Activated B cell treated with CpG ODN at 0.5 μM for 24 hours (primary cell): ENCODE results near the gene WNT3A. TPM values are rescaled to one million over a fixed set of nuclear protein-coding genes. Genes with fewer than 3 reads are reported as not detected.

Source experiments
- ATAC-seq: fragments of 200-7000 bp; cut with Tn5 transposase; one replicate; pipeline ENCODE4 v1.10.0; 2021; ENCODE audit warnings: low read depth, mild to moderate bottlenecking, moderate library complexity
- CTCF ChIA-PET: fragments of 350-600 bp; sonication (Branson Sonifier 250); formaldehyde crosslinking; loops from one replicate; lab custom pipeline; 2021; ENCODE audit warnings: antibody characterized with exemption; lab: Charles Lee
- POLR2A ChIA-PET: fragments of 350-600 bp; sonication (Branson Sonifier 250); formaldehyde crosslinking; loops from one replicate; lab custom pipeline; 2021; ENCODE audit warnings: antibody characterized with exemption; lab: Charles Lee
- DNase-seq: peaks from one replicate; pipeline ENCODE4 v3.0.0; 2022
- H3K27ac Mint-ChIP-seq: one replicate; pipeline ENCODE4 v1.8.0; 2020; ENCODE audit warnings: mixed read lengths
- H3K27me3 Mint-ChIP-seq: one replicate; pipeline ENCODE4 v1.8.0; 2021; ENCODE audit warnings: mixed read lengths
- H3K36me3 Mint-ChIP-seq: one replicate; pipeline ENCODE4 v1.8.0; 2021; ENCODE audit warnings: low read depth, mixed read lengths
- H3K4me1 Mint-ChIP-seq: one replicate; pipeline ENCODE4 v1.8.0; 2021; ENCODE audit warnings: mixed read lengths
- H3K4me3 Mint-ChIP-seq: one replicate; pipeline ENCODE4 v1.8.0; 2020; ENCODE audit warnings: mild to moderate bottlenecking, mixed read lengths
- H3K9me3 Mint-ChIP-seq: one replicate; pipeline ENCODE4 v1.8.0; 2020; ENCODE audit warnings: mixed read lengths
- intact Hi-C: fragments of 100-400 bp; cut with micrococcal nuclease; formaldehyde crosslinking; loops from one replicate; pipeline ENCODE4 v1.15.1; 2024
- total RNA-seq: library from RNA; stranded (reverse); gene quantifications from 2 replicates; pipeline ENCODE4 v1.2.3, GENCODE V29; 2022
- TF ChIP-seq, protein P1 (sequence below): fragments of 200-600 bp; IDR thresholded peaks from one replicate; pipeline ENCODE4 v1.8.0; 2022; ENCODE audit warnings: antibody characterized with exemption, mild to moderate bottlenecking

Gene WNT3A
- total RNA-seq, 1 donor from 2014 or later = not detected

DNA sequence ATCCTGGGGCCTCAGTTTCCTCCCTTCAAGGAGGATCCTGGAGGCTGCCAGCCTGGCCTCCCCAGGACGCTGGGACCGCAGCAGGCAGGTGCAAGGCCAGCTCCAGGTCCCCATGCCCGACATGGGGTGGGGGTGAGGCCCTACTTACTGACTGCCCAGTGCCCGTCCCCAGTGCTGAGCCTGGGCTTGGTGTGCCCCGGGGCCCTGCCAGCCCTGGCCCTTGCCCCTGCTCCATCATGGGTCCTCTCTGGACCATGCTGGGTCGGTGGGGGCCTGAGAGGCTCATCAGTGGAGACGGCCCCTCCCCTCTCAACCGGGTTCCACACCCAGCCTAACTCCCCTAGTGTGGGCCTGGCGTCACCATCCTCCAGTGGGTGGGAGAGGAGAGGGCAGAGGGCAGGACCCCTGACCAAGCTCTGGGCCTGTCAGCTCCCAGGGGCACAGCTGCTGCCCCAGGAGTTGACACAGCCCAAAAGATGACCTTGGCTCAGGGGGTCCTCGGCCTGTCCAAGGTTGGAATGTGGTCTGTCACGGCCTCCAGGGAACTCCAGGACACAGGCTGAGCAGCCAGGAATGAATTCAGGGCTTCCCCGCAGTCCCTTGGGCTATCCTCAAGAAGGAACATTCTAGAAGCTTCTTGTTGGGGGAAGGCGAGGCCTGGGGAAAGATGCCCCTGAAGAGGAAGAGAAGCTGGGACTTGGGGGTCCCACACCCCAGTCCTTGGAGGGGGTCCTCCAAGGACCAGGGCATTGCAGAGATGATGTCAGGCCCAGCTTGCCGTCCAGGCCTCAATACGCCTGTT, 58.1 kb downstream of the WNT3A start:
- Mint-ChIP-seq H3K27ac (no peak overlapping the region), H3K36me3 (no peaks in the 10 kb centered on the region), H3K27me3 (peaks cover 27% of the 10 kb centered on the region), H3K4me1 (peaks cover 8% of the 10 kb centered on the region), H3K9me3 (no peaks in the 10 kb centered on the region), H3K4me3 (no peak overlapping the region)
- POLR2A ChIA-PET = no interaction called here
- TF ChIP-seq, protein P1, sequence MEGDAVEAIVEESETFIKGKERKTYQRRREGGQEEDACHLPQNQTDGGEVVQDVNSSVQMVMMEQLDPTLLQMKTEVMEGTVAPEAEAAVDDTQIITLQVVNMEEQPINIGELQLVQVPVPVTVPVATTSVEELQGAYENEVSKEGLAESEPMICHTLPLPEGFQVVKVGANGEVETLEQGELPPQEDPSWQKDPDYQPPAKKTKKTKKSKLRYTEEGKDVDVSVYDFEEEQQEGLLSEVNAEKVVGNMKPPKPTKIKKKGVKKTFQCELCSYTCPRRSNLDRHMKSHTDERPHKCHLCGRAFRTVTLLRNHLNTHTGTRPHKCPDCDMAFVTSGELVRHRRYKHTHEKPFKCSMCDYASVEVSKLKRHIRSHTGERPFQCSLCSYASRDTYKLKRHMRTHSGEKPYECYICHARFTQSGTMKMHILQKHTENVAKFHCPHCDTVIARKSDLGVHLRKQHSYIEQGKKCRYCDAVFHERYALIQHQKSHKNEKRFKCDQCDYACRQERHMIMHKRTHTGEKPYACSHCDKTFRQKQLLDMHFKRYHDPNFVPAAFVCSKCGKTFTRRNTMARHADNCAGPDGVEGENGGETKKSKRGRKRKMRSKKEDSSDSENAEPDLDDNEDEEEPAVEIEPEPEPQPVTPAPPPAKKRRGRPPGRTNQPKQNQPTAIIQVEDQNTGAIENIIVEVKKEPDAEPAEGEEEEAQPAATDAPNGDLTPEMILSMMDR = no peak
- DNase-seq = no peak
- CTCF ChIA-PET = no interaction called here
- intact Hi-C loops = no loop called here
- no peak for ATAC-seq

DNA sequence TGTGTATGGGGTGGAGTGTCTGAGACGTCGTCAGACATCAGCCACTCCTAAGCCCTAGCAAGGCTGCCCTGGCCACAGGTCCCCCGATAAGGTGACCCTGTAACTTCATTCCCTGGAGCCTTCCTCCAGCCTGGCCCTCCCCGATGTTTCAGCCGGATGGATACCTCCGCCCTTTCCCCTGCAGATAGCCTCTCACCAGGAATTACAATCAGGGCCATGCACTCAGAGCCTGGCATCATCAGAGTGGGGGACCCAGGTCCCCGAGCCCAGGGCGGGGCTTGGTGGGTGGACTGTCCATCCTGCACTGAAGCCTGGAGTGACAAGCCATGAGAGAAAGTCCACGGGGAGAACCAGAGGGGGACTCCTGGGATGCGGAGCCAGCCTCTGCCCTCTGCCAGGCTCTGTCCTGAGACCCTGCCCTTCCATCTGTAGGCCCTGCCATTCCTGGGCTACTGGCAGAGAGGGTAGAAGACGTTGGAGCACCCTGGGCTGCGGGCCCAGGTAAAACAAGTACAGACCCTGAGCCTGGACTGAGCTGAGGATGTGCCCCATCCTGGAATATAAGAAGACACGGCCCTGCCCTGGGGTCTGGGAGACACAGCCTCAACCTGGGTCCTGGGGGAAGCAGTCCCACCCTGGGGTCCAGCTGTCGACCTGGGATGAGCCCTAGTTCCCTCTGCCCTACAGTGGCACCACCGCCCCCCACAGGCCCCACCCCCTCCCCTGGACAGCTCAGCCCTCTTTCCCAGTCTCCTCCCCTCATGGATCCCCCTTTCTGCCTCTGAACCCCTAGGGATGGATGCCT, 58.9 kb downstream of the WNT3A start:
- peaks cover 4% of the 10 kb centered on the region for H3K4me1 Mint-ChIP-seq
- TF ChIP-seq, protein P1 = no peak
- H3K27me3 Mint-ChIP-seq = peaks cover 24% of the 10 kb centered on the region
- H3K9me3 Mint-ChIP-seq = no peaks in the 10 kb centered on the region
- no peaks in the 10 kb centered on the region for H3K36me3 Mint-ChIP-seq
- ChIA-PET POLR2A (no interaction called here), CTCF (no interaction called here)
- intact Hi-C loops = no loop called here
- ATAC-seq (no peak), DNase-seq (no peak)
- no peak overlapping the region for H3K27ac Mint-ChIP-seq
- no peak overlapping the region for H3K4me3 Mint-ChIP-seq

DNA sequence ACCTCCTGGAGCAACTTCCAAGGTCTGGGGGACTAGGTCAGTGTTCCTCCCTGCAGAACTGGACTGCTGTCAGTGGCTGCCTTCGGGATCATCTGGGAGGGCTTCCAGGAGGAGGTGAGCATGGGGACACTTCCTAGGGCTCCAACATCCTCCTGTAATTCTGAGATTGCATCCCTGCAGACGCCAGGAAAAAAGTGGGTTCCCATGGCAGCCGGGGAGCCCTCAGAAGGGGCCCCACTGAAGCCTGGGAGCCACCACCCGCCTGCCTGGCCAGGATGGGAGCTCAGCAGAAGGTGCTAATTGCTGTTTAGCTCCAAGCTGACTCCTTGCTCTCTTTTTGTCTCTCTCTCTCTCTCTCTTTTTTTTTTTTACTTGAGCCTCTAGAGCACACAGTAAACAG, 59.6 kb downstream of the WNT3A start:
- ChIA-PET CTCF (no interaction called here), POLR2A (no interaction called here)
- Mint-ChIP-seq H3K9me3 (no peaks in the 10 kb centered on the region), H3K4me3 (no peak overlapping the region), H3K27ac (no peak overlapping the region), H3K36me3 (no peaks in the 10 kb centered on the region), H3K4me1 (no peaks in the 10 kb centered on the region), H3K27me3 (peaks cover 19% of the 10 kb centered on the region)
- intact Hi-C loops = no loop called here
- ATAC-seq (no peak), DNase-seq (no peak)
- TF ChIP-seq, protein P1 = no peak

DNA sequence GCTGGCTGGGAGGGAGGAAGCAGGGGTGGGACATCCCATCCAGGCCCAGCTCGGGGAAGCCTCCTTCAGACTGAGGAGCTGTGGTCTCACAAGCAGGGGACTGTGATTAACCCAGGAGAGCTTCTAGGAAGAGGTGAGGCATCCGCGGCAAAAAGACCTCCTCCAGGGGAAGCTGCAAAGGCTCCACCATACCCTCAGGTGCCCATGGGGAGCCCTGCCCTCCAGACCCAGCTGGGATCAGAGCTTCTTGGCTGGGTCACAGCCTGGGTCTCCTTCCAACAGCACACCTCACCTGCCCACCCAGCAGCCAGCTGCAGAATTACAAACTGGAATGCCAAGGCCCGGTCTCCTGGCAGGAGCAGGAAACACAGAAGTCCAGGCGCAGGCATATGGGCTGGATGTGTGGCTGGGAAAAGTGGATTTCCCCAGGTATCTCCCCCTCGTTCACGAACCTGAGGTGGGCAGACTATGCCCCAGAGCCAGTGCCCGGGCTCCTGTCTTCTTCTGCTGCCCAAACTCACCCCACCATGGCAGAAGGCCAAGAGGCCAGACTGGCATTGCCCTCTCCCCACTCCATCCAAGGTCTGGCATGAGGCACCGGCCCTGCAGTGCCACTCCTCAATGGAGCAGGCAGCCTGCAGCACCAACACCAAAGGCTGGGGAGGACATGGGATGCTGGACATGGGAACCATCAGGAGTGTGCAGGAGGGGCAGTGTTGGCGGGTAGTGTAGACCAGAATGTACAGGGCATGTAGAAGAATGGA, 60.3 kb downstream of the WNT3A start:
- CTCF ChIA-PET = no interaction called here
- no peak for ATAC-seq
- no peaks in the 10 kb centered on the region for H3K4me1 Mint-ChIP-seq
- H3K4me3 Mint-ChIP-seq = no peak overlapping the region
- intact Hi-C loops = no loop called here
- no peak for DNase-seq
- H3K27ac Mint-ChIP-seq = no peak overlapping the region
- no peaks in the 10 kb centered on the region for H3K36me3 Mint-ChIP-seq
- POLR2A ChIA-PET = no interaction called here
- TF ChIP-seq, protein P1 = no peak
- no peaks in the 10 kb centered on the region for H3K9me3 Mint-ChIP-seq
- peaks cover 18% of the 10 kb centered on the region for H3K27me3 Mint-ChIP-seq

DNA sequence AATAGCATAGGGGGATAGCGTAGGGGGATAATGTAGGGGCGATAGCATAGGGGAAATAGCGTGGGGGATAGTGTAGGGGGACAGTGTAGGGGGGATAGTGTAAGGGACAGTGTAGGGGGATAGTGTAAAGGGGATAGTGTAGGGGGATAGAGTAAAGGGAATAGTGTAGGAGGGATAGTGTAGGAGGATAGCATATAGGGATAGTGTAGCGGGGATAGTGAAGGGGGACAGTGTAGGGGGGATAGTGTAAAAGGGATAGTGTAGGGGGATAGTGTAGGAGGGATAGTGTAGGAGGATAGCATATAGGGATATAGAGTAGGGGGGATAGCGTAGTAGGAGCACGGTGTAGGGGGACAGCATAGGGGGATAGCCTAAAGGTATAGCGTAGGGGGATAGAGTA, 61.6 kb downstream of the WNT3A start:
- ChIA-PET POLR2A (no interaction called here), CTCF (no interaction called here)
- Mint-ChIP-seq H3K9me3 (no peaks in the 10 kb centered on the region), H3K4me3 (no peak overlapping the region), H3K27ac (no peak overlapping the region), H3K4me1 (no peaks in the 10 kb centered on the region), H3K27me3 (peaks cover 14% of the 10 kb centered on the region), H3K36me3 (no peaks in the 10 kb centered on the region)
- DNase-seq (no peak), ATAC-seq (no peak)
- TF ChIP-seq, protein P1 = no peak
- intact Hi-C loops = no loop called here
